ENCODE measurements around the gene ACOT8. TPM values are rescaled to one million over a fixed set of nuclear protein-coding genes. Genes with fewer than 3 reads are reported as not detected.

Gene ACOT8
- total and polyA plus RNA-seq, 2 of the 4 experiments (the other 2 are of a cell fraction) = 29.8 to 47.5 TPM

DNA sequence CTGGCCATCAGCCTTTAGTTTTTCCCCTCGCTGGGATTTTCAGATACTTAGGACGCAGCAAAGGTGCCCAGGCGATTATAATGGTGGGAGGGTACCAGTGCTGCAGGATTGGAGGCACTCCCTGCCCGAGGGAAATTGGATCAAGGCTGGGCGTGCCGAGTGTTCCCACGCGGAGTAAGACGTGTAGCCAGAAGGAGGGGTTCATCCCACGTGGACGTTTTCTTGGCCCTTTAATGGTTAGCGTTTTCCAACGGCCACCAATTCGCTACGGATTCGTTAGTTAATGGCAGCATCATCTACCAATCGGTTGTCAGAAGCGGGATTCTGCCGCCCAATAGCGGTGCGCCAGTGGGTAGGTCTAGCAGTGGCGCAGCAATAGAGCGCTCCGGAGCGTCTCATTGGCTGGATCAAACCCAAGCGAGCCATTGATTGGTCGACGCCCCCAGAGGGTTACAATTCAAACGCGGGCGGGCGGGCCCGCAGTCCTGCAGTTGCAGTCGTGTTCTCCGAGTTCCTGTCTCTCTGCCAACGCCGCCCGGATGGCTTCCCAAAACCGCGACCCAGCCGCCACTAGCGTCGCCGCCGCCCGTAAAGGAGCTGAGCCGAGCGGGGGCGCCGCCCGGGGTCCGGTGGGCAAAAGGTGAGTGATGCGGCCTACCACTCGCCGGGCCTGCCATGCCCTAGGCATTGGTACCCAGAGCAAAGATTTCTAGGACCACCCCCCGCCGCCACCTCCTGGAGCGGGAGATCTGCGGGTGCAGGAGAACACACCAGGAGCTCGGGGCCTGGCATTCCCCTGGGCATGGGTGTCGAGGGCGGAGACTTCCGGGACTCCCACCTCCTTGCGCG is 44.8 kb downstream of the ACOT8 start, which contains the start of gene UBE2C:
TSS of gene UBE2C (plus strand) at position 488 of the 849 bp plus-strand sequence. CDS start at position 540, 52 bp downstream.
- 0% methylated on average over 35 of the region's 65 CpGs; no CpG with 5 or more reads in 1 of the 2 experiments for WGBS, 2 experiments (ENCODE audit: extremely low coverage in 2 of 2, insufficient read length in 1 of 2)
- Histone ChIP-seq H3K9me3 (ENCODE audit: control insufficient read depth, insufficient read depth, low read length) (no peaks in the 10 kb centered on the region), H3K4ac (ENCODE audit: low read depth, low read length) (peak within 1 kb of the TSS; percentile 77), H3K9ac (ENCODE audit: low read depth, low read length) (peak within 1 kb of the TSS; percentile 84), H3K4me1 (ENCODE audit: control insufficient read depth, insufficient read depth, low read length) (peaks cover 12% of the 10 kb centered on the region), H4K5ac (ENCODE audit: low read depth, low read length) (no peak within 1 kb of the TSS), H3K18ac (ENCODE audit: low read depth, low read length) (no peak within 1 kb of the TSS), H3K27me3 (ENCODE audit: control insufficient read depth, insufficient read depth, low read length) (no peaks in the 10 kb centered on the region), H4K20me1 (ENCODE audit: insufficient read depth, low read length) (peaks cover 9% of the 10 kb centered on the region; the same call in 1 of the 2 replicates), H3K56ac (ENCODE audit: extremely low read depth, insufficient read depth, low read length) (peak within 1 kb of the TSS; percentile 70), H3K23ac (ENCODE audit: low read depth, low read length) (peak within 1 kb of the TSS; percentile 77), H3K4me2 (ENCODE audit: low read depth, low read length) (peak within 1 kb of the TSS; percentile 94), H3K36me3 (ENCODE audit: control insufficient read depth, insufficient read depth, low read length) (peaks cover 23% of the 10 kb centered on the region), H2BK20ac (ENCODE audit: low read depth, low read length) (no peak within 1 kb of the TSS), H2AFZ (replicated peaks; ENCODE audit: low read length, poor library complexity) (peak within 1 kb of the TSS; percentile 83), H4K91ac (ENCODE audit: insufficient read depth, low read depth, low read length) (peak within 1 kb of the TSS; percentile 77), H2BK120ac (ENCODE audit: low read depth, low read length) (no peak within 1 kb of the TSS), H3K4me3 (ENCODE audit: insufficient read depth, low read depth, low read length) (peak within 1 kb of the TSS; percentile 53), H4K8ac (ENCODE audit: low read depth in 2 of 2, low read length in 2 of 2) (peak within 1 kb of the TSS; percentile 62 to 81; a peak in 3 of 4 replicates), H3K9me1 (ENCODE audit: insufficient read depth, low read length) (peaks cover 10% of the 10 kb centered on the region; the same call in 1 of the 2 replicates), H3K79me1 (ENCODE audit: low read depth in 1 of 2, low read length in 2 of 2) (peaks cover 19 to 40% of the 10 kb centered on the region in 2 experiments), H2BK15ac (ENCODE audit: low read depth, low read length) (no peak within 1 kb of the TSS), H3K14ac (replicated peaks; ENCODE audit: low read depth, low read length) (peak within 1 kb of the TSS; percentile 65), H2AK9ac (replicated peaks; ENCODE audit: low read depth, low read length, poor library complexity) (peak within 1 kb of the TSS; percentile 95), H3K27ac (ENCODE audit: insufficient read depth, low read length) (peak within 1 kb of the TSS; percentile 14; the same call in 1 of the 2 replicates), H2AK5ac (ENCODE audit: low read depth, low read length) (peak within 1 kb of the TSS; percentile 37; the same call in 1 of the 2 replicates), H2BK5ac (ENCODE audit: low read depth, low read length, poor library complexity, severe bottlenecking) (peak within 1 kb of the TSS; percentile 22)
- dilution Hi-C loops (cut with HindIII; ENCODE audit: low sequenced_read_pairs, unreplicated experiment) = no loop called here
- in situ Hi-C loops (cut with MboI; ENCODE audit: low sequenced_read_pairs) = no loop called here
- no peak for TF ChIP-seq RCOR1 (IDR thresholded peaks at IDR 0.05; ENCODE audit: insufficient replicate concordance, low read length)
- TF ChIP-seq RFX5 (IDR thresholded peaks at IDR 0.05; ENCODE audit: low read depth, low read length) = no peak
- TF ChIP-seq CEBPB (IDR thresholded peaks at IDR 0.05; ENCODE audit: low read depth, low read length) = no peak
- TF ChIP-seq MXI1 (IDR thresholded peaks at IDR 0.05; ENCODE audit: borderline replicate concordance, low read depth, low read length) = peak; percentile 94
- TF ChIP-seq MAZ (IDR thresholded peaks at IDR 0.05; ENCODE audit: borderline replicate concordance, low read depth, low read length) = peak; percentile 56; the same call in 1 of the 2 replicates
- TF ChIP-seq FOS (IDR thresholded peaks at IDR 0.05; ENCODE audit: low read depth, low read length) = peak; percentile 87; the same call in 1 of the 2 replicates
- TF ChIP-seq POLR2A (IDR thresholded peaks at IDR 0.05; ENCODE audit: low read depth, low read length) = peak; percentile 56; the same call in 1 of the 2 replicates
- TF ChIP-seq, protein P1, sequence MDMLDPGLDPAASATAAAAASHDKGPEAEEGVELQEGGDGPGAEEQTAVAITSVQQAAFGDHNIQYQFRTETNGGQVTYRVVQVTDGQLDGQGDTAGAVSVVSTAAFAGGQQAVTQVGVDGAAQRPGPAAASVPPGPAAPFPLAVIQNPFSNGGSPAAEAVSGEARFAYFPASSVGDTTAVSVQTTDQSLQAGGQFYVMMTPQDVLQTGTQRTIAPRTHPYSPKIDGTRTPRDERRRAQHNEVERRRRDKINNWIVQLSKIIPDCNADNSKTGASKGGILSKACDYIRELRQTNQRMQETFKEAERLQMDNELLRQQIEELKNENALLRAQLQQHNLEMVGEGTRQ (IDR thresholded peaks at IDR 0.05; ENCODE audit: low read depth, low read length) = peak; percentile 91
- POLR2A ChIA-PET (ENCODE audit: unreplicated experiment) = no interaction called here
- BruUV-seq (replicated peaks) = no TSS peak
- intact Hi-C loops (cut with micrococcal nuclease) = no loop called here
- CTCF ChIA-PET = interaction anchor here (1.4 kb wide), 1 partner anchor 13 kb away, joined by 3 read pairs; no protein-coding TSS in a partner anchor
- ATAC-seq (ENCODE audit: low read depth) (peak; percentile 99), DNase-seq (peak; percentile 100)

All from IMR-90 (cell line).